GM18867 (cell line): ENCODE measurements around the gene ARHGAP45.

Experiments
- ATAC-seq: cut with Tn5 transposase; IDR thresholded peaks from one replicate; pipeline ENCODE4 v1.9.1; 2021; ENCODE audit warnings: mild to moderate bottlenecking, moderate library complexity; ENCODE audit not compliant: unreplicated experiment

Gene ARHGAP45

GRCh38 chr19:1039646-1040475, 27.1 kb upstream of the ARHGAP45 start, which contains the start of gene ABCA7:
ABCA7 (plus strand) TSS chr19:1040107; CDS start chr19:1041362, 1,255 bp downstream.
- ATAC-seq: peak; percentile 66

DNA sequence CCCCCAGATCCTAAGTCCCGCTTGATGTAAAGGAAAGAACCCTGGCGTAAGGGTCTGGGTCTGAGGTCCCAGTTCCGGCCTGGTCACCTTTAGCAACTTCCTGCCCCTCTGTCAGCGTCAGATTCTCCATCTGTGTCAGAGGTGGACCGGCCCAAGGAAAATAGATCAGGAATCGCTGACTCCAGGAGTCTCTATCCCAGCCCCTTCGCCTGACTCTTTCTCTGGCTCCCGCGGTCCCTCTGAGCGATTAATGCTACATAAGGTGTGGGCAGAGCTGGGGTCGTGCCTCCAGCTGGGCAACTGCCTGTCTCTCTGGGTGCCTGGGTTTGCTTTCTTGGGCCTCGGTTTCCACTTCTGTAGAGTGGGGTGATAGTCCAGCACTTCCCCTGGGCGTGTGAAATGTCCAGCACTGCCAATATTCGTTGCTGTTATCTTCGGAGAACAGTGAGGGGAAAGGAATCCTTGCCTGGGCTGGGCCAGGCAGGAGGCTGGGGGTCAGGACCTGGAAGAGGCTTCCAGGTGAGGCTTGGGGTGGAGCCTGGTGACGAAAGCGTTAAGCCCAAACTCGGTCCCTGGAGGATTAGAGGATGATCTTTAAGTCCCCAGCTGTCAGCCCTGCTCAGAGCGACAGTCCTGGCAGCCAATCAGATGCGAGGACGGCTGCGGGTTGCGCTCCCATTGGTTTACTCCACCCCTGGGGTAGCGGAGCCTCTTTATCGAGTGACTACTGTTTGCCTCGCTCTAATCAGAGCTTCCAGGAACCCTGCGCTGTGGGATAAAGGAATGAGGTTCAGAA, 26.3 kb upstream of the ARHGAP45 start:
- peak; percentile 52 for ATAC-seq

- no peak for ATAC-seq
Measured at GRCh38 chr19:1041272-1041834, 25.6 kb upstream of the ARHGAP45 start.

DNA sequence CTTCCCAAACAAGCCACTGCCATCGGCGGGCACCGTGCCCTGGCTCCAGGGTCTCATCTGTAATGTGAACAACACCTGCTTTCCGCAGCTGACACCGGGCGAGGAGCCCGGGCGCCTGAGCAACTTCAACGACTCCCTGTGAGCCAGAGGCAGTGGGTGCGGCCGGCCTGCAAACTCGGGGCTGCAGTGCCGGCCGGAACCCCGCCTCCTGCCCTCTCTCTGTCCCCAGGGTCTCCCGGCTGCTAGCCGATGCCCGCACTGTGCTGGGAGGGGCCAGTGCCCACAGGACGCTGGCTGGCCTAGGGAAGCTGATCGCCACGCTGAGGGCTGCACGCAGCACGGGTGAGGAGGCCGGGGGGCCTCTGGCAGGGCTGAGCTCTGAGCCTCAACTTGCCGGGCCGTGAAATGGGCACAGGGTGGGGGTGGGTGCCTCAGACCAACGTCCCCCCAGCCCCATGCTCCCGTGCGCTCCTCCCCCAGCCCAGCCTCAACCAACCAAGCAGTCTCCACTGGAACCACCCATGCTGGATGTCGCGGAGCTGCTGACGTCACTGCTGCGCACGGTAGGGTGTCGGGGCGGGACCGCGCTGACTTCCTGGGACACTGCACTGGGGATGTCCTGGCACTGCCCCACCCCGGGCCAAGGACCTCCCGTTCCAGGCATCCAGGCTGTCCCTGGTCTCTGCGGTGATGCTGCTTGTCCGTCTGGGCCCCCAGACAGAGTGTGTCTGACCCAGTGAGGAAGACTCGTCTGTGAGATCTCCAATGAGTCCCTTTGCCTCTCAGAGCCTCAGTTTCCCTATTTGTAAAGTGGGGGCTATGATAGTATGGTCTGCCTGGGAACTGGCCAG, 24.9 kb upstream of the ARHGAP45 start:
- no peak for ATAC-seq

GRCh38 chr19:1042689-1043511, 24.1 kb upstream of the ARHGAP45 start:
- no peak for ATAC-seq

DNA sequence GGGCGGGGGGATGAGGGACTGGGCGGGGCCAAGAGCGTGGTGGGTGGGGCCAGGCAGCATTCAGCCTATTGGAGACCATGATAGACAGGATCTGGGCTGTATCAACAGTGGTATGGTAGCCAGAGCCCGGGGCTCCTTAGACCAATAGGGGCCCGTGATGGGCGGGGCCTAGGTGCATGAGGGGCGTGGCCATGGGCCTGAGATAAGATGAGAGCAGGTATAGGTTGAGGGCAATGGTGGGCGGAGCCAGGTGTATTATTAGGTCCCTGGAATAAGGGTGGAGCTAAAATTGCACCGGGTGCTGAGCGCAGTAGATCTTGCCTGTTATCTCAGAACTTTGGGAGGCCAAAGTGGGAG, 21.7 kb upstream of the ARHGAP45 start:
- ATAC-seq: no peak

DNA sequence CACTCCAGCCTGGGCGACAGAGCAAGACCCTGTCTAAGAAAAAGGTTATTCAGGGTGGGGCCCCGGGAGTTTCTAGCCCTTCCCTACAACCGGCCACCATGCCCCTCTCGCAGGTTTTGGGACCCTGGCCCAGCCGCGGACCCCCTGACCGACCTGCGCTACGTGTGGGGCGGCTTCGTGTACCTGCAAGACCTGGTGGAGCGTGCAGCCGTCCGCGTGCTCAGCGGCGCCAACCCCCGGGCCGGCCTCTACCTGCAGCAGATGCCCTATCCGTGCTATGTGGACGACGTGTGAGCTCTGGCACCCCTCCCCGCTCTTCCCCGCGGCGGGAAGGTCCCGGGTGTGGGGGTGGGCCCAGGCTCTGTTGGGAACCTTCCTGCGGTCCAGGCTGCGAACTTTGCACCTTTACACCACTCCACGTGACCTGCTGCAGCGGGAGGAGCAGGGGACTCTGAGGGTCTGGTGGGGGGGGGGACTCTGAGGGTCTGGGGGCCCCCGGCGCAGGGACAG, 20.8 kb upstream of the ARHGAP45 start:
- no peak for ATAC-seq

DNA sequence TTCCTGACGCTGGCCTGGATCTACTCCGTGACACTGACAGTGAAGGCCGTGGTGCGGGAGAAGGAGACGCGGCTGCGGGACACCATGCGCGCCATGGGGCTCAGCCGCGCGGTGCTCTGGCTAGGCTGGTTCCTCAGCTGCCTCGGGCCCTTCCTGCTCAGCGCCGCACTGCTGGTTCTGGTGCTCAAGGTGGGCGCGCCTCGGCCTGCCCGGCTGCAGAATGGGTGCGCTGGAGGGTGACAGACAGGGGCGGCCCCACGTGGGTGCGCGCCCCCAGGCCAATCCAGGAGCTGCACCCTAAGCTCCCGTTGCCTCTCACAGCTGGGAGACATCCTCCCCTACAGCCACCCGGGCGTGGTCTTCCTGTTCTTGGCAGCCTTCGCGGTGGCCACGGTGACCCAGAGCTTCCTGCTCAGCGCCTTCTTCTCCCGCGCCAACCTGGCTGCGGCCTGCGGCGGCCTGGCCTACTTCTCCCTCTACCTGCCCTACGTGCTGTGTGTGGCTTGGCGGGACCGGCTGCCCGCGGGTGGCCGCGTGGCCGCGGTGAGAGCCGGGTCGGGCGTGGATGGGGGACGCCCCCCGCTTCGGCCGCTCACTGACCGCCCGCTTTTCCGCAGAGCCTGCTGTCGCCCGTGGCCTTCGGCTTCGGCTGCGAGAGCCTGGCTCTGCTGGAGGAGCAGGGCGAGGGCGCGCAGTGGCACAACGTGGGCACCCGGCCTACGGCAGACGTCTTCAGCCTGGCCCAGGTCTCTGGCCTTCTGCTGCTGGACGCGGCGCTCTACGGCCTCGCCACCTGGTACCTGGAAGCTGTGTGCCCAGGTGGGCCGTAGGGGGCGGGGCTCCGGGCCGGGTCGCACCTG, 19.9 kb upstream of the ARHGAP45 start:
- no peak for ATAC-seq

GRCh38 chr19:1047696-1048147, 19.2 kb upstream of the ARHGAP45 start:
- ATAC-seq: no peak

DNA sequence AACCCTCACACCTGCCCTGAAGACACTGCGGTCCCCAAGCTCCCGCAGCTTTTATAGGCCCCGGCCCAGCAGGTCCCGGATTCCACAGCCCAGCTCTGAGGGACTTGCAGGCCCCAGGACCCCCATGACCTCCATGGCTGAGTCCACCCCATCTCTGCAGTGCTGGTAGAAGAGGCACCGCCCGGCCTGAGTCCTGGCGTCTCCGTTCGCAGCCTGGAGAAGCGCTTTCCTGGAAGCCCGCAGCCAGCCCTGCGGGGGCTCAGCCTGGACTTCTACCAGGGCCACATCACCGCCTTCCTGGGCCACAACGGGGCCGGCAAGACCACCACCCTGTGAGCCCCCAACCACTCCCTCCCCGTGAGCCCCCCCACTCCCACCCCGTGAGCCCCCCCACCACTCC, 17.9 kb upstream of the ARHGAP45 start:
- ATAC-seq: no peak

DNA sequence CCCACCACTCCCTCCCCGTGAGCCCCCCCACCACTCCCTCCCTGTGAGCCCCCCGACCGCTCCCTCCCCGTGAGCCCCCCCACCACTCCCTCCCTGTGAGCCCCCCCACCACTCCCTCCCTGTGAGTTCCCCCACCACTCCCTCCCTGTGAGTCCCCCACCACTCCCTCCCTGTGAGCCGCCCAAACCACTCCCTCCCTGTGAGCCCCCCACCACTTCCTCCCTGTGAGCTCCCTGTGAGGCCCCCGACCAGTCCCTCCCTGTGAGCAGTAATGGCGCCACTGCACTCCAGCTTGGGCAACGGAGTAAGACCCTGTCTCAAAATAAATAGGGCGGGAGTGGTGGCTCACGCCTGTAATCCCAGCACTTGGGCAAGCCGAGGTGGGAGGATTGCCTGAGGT, 17.2 kb upstream of the ARHGAP45 start:
- no peak for ATAC-seq

GRCh38 chr19:1050989-1051788, 15.8 kb upstream of the ARHGAP45 start:
- no peak for ATAC-seq

- no peak for ATAC-seq
Measured at GRCh38 chr19:1051791-1052190, 15.2 kb upstream of the ARHGAP45 start.

DNA sequence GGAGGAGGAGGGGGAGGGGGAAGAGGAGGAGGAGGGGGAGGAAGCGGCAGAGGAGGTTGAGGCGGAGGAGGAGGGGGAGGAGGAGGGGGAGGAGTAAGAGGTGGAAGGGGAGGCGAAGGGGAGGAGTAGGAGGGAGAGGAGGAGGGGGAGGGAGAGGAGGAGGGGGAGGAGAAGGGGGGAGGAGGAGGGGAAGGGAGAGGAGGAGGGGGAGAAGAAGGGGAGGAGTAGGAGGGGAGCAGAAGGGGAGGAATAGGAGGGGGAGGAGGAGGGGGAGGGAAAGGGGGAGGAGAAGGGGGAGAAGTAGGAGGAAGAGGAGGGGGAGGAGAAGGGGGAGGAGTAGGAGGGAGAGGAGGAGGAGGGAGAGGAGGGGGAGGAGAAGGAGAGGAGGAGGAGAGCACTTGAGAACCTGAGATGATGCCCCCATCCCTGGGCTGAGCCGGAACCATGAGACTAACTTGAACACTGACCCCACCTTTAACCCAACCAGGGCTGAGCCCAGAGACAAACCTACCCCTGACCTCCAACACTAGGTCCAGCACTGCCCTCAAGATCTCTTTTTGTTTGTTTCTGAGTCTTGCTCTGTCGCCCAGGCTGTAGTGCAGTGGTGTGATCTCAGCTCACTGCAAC, 14.5 kb upstream of the ARHGAP45 start:
- no peak for ATAC-seq

- ATAC-seq: no peak
Measured at GRCh38 chr19:1053176-1054101, 13.5 kb upstream of the ARHGAP45 start.
